Rectal smooth muscle tissue (tissue), 1 donor: ENCODE measurements around the gene SSR1.
"Not testable (repeated sequence)": the region's sequence is repeated elsewhere in the genome, so short reads cannot be mapped to it uniquely, and the experiment has no call there.

Experiments
- H3K27ac ChIP-seq: one replicate; pipeline ENCODE4 v1.7.0; 2013; ENCODE audit warnings: low read depth, low read length, inconsistent platforms
- H3K27me3 ChIP-seq: one replicate; pipeline ENCODE4 v1.7.0; 2013; ENCODE audit warnings: low read length; ENCODE audit not compliant: control insufficient read depth, insufficient read depth
- H3K36me3 ChIP-seq: one replicate; pipeline ENCODE4 v1.7.0; 2013; ENCODE audit warnings: low read length; ENCODE audit not compliant: control insufficient read depth, insufficient read depth
- H3K4me1 ChIP-seq: one replicate; pipeline ENCODE4 v1.7.0; 2013; ENCODE audit warnings: low read length; ENCODE audit not compliant: control insufficient read depth, insufficient read depth
- H3K4me3 ChIP-seq: one replicate; pipeline ENCODE4 v1.7.0; 2013; ENCODE audit warnings: low read length
- H3K9ac ChIP-seq: one replicate; pipeline ENCODE4 v1.7.0; 2013; ENCODE audit warnings: low read length

The SSR1 gene

DNA sequence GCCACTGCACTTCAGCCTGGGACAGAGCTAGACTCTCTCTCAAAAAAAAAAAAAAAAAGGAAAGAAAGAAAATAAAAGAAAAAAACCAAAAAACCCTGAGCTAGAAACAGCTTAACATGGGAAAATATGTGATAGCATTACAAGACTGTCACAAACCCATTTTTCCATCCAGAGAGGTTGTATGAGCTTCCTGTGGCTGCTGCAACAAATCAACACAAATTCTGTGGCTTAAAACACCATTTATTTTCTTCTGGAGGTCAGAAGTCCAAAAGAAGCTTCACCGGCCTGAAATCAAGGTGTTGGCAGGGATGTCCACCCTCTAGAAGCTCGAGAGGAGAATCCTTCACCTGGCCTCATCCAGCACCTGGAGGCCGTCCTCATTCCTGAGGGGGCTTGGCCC lies 21.7 kb upstream of the SSR1 start:
- Histone ChIP-seq H3K4me1 (no peaks in the 10 kb centered on the region), H3K36me3 (no peaks in the 10 kb centered on the region), H3K9ac (no peak overlapping the region), H3K27ac (no peak overlapping the region), H3K4me3 (no peak overlapping the region), H3K27me3 (peaks cover 3% of the 10 kb centered on the region)

DNA sequence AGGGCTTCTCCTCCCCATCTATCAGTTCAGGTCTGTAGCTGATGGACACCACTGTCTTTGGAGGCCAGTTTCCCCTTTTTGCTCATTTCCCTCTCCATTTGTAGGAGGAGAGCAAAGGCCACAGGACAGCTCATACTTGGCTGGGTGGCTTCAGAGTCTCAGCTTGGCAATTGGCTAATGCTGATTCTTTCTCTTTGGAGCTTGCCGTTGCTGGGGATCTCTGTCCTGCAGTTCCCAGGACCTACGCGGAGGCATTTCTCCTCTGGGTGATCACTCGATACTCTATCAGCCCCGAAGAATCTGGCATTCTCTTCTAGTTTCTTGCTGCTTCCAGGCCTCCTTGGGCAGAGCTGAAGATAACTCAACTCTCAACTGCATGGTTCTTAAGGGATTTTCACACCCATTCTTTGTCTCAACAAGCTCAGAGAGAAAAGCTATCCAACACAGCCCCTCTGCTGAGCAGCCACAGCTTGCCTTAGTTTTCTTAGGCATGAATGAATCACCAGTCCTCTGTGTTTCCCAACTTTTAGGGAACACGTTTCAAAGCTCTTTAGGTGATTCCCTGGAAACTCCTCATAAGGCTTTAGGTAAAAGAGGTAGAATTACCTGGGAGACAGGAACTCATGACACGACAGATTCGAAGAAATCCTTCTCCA lies 19.2 kb upstream of the SSR1 start:
- Histone ChIP-seq H3K9ac (no peak overlapping the region), H3K4me3 (no peak overlapping the region), H3K4me1 (no peaks in the 10 kb centered on the region), H3K36me3 (no peaks in the 10 kb centered on the region), H3K27me3 (no peaks in the 10 kb centered on the region), H3K27ac (no peak overlapping the region)

DNA sequence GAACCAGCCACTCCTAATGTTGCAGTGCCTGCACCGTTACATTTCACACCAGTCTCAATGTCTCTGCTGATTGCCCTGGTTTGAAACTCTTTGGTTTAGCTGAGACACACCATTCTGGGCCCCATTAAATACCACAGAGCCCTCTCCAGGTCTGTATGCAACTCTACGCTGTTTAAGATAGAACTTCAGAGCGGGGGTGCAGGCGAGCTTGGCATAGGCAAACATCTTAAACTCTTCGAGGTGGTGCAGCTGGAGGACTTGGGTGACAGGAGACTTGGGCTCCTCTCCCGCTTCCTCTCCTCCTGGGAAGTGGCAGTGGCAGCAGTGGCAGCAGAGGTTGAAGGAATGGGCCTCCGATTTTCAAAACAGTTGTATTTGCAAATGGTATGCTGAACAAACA lies 18.5 kb upstream of the SSR1 start:
- Histone ChIP-seq H3K27me3 (no peaks in the 10 kb centered on the region), H3K9ac (no peak overlapping the region), H3K4me3 (no peak overlapping the region), H3K4me1 (no peaks in the 10 kb centered on the region), H3K36me3 (no peaks in the 10 kb centered on the region), H3K27ac (no peak overlapping the region)

DNA sequence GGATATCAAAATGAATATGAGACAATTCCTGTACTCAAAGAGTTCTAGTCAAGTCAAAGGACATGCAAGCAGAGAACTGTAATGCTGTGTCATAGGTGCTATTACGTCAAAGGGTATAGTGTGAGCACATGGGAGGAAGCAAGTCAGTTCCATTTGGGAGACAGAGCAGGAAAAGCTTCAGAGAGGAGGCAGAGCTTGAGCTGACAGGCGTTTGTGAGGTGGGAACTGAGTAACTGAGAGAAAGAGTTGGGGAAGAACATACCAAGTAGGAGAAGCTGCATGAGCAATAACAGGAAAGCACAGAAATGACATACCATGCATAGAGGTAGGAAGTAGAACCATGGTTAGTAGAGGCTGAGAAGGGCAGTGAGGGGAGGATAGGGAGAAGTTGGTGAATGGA lies 15.2 kb upstream of the SSR1 start:
- H3K36me3 ChIP-seq = no peaks in the 10 kb centered on the region
- H3K4me3 ChIP-seq = no peak overlapping the region
- no peaks in the 10 kb centered on the region for H3K4me1 ChIP-seq
- H3K27ac ChIP-seq = no peak overlapping the region
- no peaks in the 10 kb centered on the region for H3K27me3 ChIP-seq
- no peak overlapping the region for H3K9ac ChIP-seq

DNA sequence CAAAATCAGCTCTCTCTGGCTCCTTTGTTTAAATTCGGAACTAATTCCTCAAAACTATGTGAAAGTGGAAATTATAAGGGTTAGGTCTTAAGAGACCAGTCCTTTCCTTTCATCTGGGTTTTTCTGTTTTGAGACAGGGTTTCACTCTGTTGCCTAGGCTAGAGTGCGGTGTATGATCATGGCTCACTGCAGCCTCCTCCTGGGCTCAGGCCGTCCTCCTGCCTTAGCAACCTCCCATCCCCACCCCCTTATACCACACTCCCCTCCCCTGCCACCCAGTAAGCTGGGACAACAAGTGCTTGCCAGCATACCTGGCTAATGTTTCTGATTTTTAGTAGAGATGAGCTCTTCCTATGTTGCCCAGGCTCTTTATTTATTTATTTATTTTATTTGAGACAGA lies 12.8 kb upstream of the SSR1 start:
- Histone ChIP-seq H3K36me3 (no peaks in the 10 kb centered on the region), H3K27me3 (no peaks in the 10 kb centered on the region), H3K4me3 (no peak overlapping the region), H3K27ac (no peak overlapping the region), H3K9ac (no peak overlapping the region), H3K4me1 (no peaks in the 10 kb centered on the region)

DNA sequence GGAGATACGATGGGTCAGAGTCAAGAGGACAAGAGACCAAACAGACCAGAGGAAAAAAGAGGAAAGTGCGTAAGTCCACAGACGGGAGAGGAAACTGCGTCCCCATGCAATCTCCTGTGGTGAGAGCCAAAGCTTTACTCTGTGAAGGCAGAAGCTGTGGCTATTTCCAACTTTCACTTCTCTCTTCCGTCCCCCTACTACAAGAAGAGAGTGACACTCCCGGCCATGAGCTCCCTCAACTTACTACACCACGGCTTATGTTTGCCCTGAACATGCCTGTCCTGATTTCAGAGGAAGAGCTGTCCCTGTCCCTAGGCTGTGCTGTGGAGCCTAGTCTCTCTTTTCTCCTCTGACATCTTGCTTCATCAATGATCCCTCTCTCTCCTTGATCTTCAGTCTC lies 11.5 kb upstream of the SSR1 start:
- no peaks in the 10 kb centered on the region for H3K27me3 ChIP-seq
- H3K4me3 ChIP-seq = no peak overlapping the region
- no peak overlapping the region for H3K27ac ChIP-seq
- no peaks in the 10 kb centered on the region for H3K4me1 ChIP-seq
- H3K36me3 ChIP-seq = no peaks in the 10 kb centered on the region
- no peak overlapping the region for H3K9ac ChIP-seq

DNA sequence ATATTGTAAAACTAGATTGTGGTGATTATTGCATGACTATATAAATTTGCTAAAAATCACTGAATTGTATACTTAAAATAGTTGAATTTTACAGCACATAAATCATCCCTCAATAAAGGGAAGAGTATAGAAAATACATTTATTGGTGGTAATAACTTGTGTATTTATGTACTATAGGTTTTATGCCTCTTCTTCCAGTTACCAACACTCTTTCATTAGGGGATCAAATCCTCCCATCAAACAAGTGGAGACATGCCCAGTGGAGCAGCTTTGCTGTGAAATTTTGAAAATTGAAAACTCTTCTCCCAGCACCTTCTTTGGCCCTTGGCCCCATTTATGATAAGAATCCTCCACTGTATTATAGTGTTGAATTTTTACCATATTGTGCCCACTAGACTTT lies 10.1 kb upstream of the SSR1 start:
- no peak overlapping the region for H3K9ac ChIP-seq
- no peaks in the 10 kb centered on the region for H3K36me3 ChIP-seq
- H3K4me3 ChIP-seq = no peak overlapping the region
- no peak overlapping the region for H3K27ac ChIP-seq
- no peaks in the 10 kb centered on the region for H3K27me3 ChIP-seq
- no peaks in the 10 kb centered on the region for H3K4me1 ChIP-seq

DNA sequence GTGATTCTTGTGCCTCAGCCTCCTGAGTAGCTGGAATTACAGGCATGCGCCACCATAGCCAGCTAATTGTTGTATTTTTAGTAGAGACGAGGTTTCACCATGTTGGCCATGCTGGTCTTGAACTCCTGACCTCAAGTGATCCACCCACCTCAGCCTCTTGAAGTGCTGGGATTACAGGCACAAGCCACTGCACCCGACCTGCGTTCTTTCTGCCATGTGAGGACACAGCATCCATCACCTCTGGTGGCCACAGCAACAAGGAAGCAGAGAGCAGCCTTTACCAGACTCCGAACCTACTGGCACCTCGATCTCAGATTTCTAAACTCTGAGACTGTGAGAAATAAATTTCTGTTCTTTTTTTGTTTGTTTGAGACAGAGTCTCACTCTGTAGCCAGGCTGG lies 8.9 kb upstream of the SSR1 start:
- H3K9ac ChIP-seq, H3K4me1 ChIP-seq, H3K27ac ChIP-seq, H3K36me3 ChIP-seq, H3K4me3 ChIP-seq, H3K27me3 ChIP-seq: not testable (repeated sequence)

DNA sequence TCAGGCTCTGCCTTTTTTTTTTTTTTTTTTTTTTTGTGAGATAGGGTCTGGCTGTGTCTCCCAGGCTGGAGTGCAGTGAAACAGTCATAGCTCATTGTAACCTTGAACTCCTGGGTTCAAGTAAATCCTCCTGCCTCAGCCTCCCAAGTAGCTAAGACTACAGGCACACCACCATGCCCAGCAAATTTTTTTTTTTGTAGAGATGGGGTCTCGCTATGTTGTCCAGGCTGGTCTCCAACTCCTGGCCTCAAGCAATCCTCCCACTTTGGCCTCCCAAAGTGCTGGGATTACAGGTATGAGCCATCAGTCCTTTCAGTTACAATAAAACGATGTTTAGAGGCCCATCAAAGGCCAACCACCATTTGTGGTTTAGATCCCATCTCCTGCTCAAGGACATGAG lies 6.4 kb upstream of the SSR1 start:
- H3K27ac ChIP-seq, H3K27me3 ChIP-seq, H3K36me3 ChIP-seq, H3K9ac ChIP-seq, H3K4me3 ChIP-seq, H3K4me1 ChIP-seq: not testable (repeated sequence)

DNA sequence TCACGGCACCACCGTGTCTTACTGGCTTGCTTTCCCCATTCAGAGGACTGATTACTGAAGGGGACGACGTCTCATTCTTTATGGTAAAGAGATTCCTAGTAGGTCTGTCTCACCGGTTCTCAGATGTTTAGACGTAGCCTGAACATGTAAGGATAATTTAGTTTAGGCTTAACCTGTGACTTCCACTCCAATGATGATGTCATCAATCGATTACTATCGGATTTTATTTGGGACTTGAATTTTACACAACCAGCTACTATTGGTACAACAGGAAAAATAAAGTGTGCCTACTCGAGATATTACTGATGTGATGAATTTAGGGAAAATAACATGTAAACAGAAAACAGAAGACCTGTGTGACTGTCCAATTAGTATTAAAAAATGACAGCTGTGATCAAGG lies 4.5 kb upstream of the SSR1 start:
- H3K36me3 ChIP-seq = no peaks in the 10 kb centered on the region
- H3K9ac ChIP-seq = no peak overlapping the region
- H3K4me3 ChIP-seq = no peak overlapping the region
- H3K27me3 ChIP-seq = no peaks in the 10 kb centered on the region
- no peak overlapping the region for H3K27ac ChIP-seq
- no peaks in the 10 kb centered on the region for H3K4me1 ChIP-seq

DNA sequence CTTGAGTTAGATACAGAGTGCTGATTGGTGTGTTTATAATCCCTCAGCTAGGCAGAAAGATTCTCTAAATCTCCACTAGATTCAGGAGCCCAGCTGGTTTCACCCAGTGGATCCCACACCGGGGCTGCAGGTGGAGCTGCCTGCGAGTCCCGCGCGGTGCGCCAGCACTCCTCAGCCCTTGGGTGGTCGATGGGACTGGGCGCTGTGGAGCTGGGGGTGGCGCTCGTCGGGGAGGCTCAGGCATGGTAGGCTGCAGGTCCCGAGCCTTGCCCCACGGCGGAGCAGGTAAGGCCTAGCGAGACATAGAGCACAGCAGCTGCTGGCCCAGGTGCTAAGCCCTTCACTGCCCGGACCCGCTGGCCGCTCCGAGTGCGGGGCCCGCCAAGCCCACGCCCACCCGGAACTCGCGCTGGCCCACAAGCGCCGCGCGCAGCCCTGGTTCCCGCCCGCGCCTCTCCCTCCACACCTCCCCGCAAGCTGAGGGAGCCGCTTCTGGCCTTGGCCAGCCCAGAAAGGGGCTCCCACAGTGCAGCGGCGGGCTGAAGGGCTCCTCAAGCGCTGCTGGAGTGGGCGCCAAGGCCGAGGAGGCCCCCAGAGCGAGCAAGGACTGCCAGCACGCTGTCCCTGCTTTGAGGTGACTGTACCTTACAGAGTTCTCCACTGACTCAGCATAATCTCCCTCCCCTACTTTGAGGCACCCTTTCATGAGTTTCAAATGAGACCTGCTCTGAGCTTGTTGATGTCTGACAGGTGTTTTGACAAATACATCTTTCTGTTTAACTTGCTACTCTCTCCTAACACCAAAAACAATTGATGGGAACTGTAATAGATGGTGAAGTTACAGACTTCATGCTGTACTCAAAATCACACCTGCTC lies 3.9 kb upstream of the SSR1 start:
- Histone ChIP-seq H3K4me1 (peaks cover 3% of the 10 kb centered on the region), H3K4me3 (no peak overlapping the region), H3K27me3 (no peaks in the 10 kb centered on the region), H3K36me3 (no peaks in the 10 kb centered on the region), H3K27ac (no peak overlapping the region), H3K9ac (no peak overlapping the region)

DNA sequence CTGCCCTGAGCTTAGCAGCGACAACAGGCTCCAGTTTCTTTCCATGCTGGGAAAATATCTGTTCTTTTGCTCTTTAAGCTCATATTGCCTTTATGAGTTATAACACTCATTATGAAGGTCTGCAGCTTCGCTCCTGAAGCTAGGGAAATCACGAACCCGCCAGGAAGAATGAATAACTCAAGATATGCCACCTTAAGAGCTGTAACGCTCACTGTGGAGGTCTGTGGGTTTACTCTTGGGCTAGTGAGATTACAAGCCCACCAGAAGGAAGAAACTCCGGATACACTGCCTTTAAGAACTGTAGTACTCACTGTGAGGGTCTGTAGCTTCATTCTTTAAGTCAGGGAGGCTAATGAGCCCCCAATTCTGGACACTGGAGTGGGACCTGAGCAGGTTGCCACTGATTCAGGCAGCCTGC lies 3.0 kb upstream of the SSR1 start:
- no peak overlapping the region for H3K4me3 ChIP-seq
- no peak overlapping the region for H3K9ac ChIP-seq
- no peaks in the 10 kb centered on the region for H3K27me3 ChIP-seq
- no peaks in the 10 kb centered on the region for H3K36me3 ChIP-seq
- peaks cover 6% of the 10 kb centered on the region for H3K4me1 ChIP-seq
- no peak overlapping the region for H3K27ac ChIP-seq
